Effector CD8-positive, alpha-beta T cell (primary cell): ENCODE data around the gene PPFIA1.

Experiments used
- DNase-seq: peaks from one replicate; lab custom pipeline; 2025; lab: John Stamatoyannopoulos, UW

PPFIA1 gene

DNA sequence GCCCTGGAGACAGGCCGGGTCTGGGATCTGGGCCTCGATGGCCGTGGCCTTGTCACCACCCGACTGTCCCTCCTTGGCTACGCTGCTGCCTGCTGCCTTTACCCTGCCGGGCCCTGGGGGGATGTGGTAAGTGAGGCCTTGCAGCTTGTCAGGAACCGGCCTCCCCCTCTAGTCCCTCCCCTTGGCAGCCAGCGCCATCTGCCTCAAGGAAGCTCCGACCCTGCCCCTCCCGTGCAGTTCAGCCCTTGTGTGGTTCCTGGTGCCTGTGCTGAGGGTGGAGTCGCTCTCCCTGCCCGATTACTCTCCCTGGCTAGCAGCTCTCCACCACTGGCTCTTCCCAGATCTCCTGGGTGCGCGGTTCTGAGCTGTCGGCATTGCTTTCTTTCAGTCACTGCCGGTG, 161.6 kb downstream of the PPFIA1 start:
- no peak for DNase-seq

GRCh38 chr11:70432580-70432979, 162.1 kb downstream of the PPFIA1 start:
- no peak for DNase-seq

- no peak for DNase-seq
These were observed 162.5 kb downstream of the PPFIA1 start for GRCh38 chr11:70433038-70433437.

DNA sequence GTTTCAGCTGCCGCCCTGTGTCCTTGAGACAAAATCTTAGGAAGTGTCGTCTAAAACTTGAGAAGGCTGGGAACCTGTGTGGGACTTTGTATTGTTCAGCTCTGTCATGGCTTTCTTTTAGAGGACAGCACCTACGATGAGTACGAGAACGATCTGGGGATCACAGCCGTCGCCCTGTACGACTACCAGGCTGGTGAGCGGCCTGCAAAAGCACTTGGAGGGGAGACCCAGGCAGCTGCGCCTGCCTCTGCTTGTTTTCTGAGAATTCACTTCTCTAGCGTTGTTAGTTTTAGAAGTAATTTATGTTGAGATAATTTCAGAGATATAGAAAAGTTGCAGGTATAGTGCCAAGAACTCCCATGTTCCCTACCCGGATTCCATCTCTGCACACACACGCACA, 163.0 kb downstream of the PPFIA1 start:
- DNase-seq, result no peak
